IMR-90 (cell line): Measurements from ENCODE around the gene ACYP2. TPM values are rescaled to one million over a fixed set of nuclear protein-coding genes. Genes with fewer than 3 reads are reported as not detected.

Source experiments
- ATAC-seq: fragments of 200-7000 bp; cut with Tn5 transposase; 2 replicates; pipeline ENCODE4 v1.9.1; 2020; ENCODE audit warnings: low read depth, mild to moderate bottlenecking, moderate library complexity
- BruUV-seq: library from RNA; stranded (reverse); fragments of 400-500 nt; replicated peaks from 2 replicates; lab custom pipeline; 2021; lab: Mats Ljungman, UMichigan
- CTCF ChIA-PET: fragments of 300-600 bp; formaldehyde crosslinking; extraction: SDS; loops from one replicate; lab custom pipeline; 2021; ENCODE audit warnings: antibody characterized with exemption; lab: Yijun Ruan, JAX
- POLR2A ChIA-PET: fragments of 300-600 bp; sonication (Branson Sonifier 250); formaldehyde crosslinking; loops from one replicate; lab custom pipeline; 2022; ENCODE audit warnings: antibody characterized with exemption; ENCODE audit not compliant: unreplicated experiment; lab: Charles Lee
- DNase-seq: peaks from one replicate; pipeline ENCODE4 v3.0.0; 2013
- H2AFZ ChIP-seq: replicated peaks from 2 replicates; pipeline ENCODE3; 2013; ENCODE audit warnings: low read length, mild to moderate bottlenecking; ENCODE audit not compliant: poor library complexity
- H2AK5ac ChIP-seq: 2 replicates; pipeline ENCODE4 v1.6.1; 2013; ENCODE audit warnings: low read depth, low read length, inconsistent platforms
- H2AK9ac ChIP-seq: replicated peaks from 2 replicates; pipeline ENCODE3; 2013; ENCODE audit warnings: mild to moderate bottlenecking, low read depth, low read length, moderate library complexity; ENCODE audit not compliant: poor library complexity
- H2BK120ac ChIP-seq: 2 replicates; pipeline ENCODE4 v1.6.1; 2013; ENCODE audit warnings: low read depth, low read length, inconsistent platforms
- H2BK15ac ChIP-seq: 3 replicates; pipeline ENCODE4 v1.6.1; 2013; ENCODE audit warnings: low read depth, low read length, inconsistent platforms
- H2BK20ac ChIP-seq: 2 replicates; pipeline ENCODE4 v1.6.1; 2013; ENCODE audit warnings: low read depth, mild to moderate bottlenecking, inconsistent platforms, low read length, moderate library complexity
- H2BK5ac ChIP-seq: 2 replicates; pipeline ENCODE4 v1.6.1; 2013; ENCODE audit warnings: mild to moderate bottlenecking, low read depth, low read length, inconsistent platforms; ENCODE audit not compliant: poor library complexity, severe bottlenecking
- H3K14ac ChIP-seq: replicated peaks from 2 replicates; pipeline ENCODE4 v1.6.1; 2013; ENCODE audit warnings: low read depth, low read length, inconsistent platforms
- H3K18ac ChIP-seq: 2 replicates; pipeline ENCODE4 v1.6.1; 2013; ENCODE audit warnings: low read depth, low read length, control low read depth
- H3K23ac ChIP-seq: 2 replicates; pipeline ENCODE4 v1.6.1; 2013; ENCODE audit warnings: low read depth, low read length, inconsistent platforms
- H3K27ac ChIP-seq: 2 replicates; pipeline ENCODE4 v1.5.1; 2013; ENCODE audit warnings: mild to moderate bottlenecking, control low read depth, low read length; ENCODE audit not compliant: insufficient read depth
- H3K27me3 ChIP-seq: 2 replicates; pipeline ENCODE4 v1.6.1; 2013; ENCODE audit warnings: low read length; ENCODE audit not compliant: control insufficient read depth, insufficient read depth
- H3K36me3 ChIP-seq: 2 replicates; pipeline ENCODE4 v1.6.1; 2013; ENCODE audit warnings: low read length, mixed read lengths; ENCODE audit not compliant: control insufficient read depth, insufficient read depth
- H3K4ac ChIP-seq: 2 replicates; pipeline ENCODE4 v1.6.1; 2013; ENCODE audit warnings: low read depth, low read length, inconsistent platforms
- H3K4me1 ChIP-seq: 2 replicates; pipeline ENCODE4 v1.6.1; 2013; ENCODE audit warnings: low read length, mixed read lengths; ENCODE audit not compliant: control insufficient read depth, insufficient read depth
- H3K4me2 ChIP-seq: 2 replicates; pipeline ENCODE4 v1.6.1; 2013; ENCODE audit warnings: low read depth, mild to moderate bottlenecking, control low read depth, low read length, moderate library complexity
- H3K4me3 ChIP-seq: 2 replicates; pipeline ENCODE4 v1.5.1; 2013; ENCODE audit warnings: low read depth, mild to moderate bottlenecking, control low read depth, low read length, moderate library complexity; ENCODE audit not compliant: insufficient read depth
- H3K56ac ChIP-seq: 2 replicates; pipeline ENCODE4 v1.6.1; 2013; ENCODE audit warnings: low read length, inconsistent platforms; ENCODE audit not compliant: insufficient read depth; ENCODE audit errors: extremely low read depth
- H3K79me1 ChIP-seq, 2 experiments: 2 replicates each; pipeline ENCODE4 v1.6.1; 2013; ENCODE audit warnings: low read length in 2 of 2, inconsistent platforms in 1 of 2, low read depth in 1 of 2
- H3K9ac ChIP-seq: 2 replicates; pipeline ENCODE4 v1.6.1; 2013; ENCODE audit warnings: low read depth, low read length, control low read depth
- H3K9me1 ChIP-seq: 2 replicates; pipeline ENCODE4 v1.6.1; 2013; ENCODE audit warnings: low read length, inconsistent platforms; ENCODE audit not compliant: insufficient read depth
- H3K9me3 ChIP-seq: 2 replicates; pipeline ENCODE4 v1.6.1; 2013; ENCODE audit warnings: low read length; ENCODE audit not compliant: control insufficient read depth, insufficient read depth
- H4K20me1 ChIP-seq: 2 replicates; pipeline ENCODE4 v1.6.1; 2013; ENCODE audit warnings: low read length, inconsistent platforms; ENCODE audit not compliant: insufficient read depth
- H4K5ac ChIP-seq: 2 replicates; pipeline ENCODE4 v1.6.1; 2013; ENCODE audit warnings: mild to moderate bottlenecking, low read depth, low read length, control low read depth
- H4K8ac ChIP-seq, 2 experiments: 2 replicates each; pipeline ENCODE4 v1.6.1; 2013; ENCODE audit warnings: low read depth in 2 of 2, low read length in 2 of 2, control low read depth in 1 of 2, inconsistent platforms in 1 of 2
- H4K91ac ChIP-seq: 2 replicates; pipeline ENCODE4 v1.6.1; 2013; ENCODE audit warnings: low read depth, low read length, inconsistent platforms; ENCODE audit not compliant: insufficient read depth
- CHD1 ChIP-seq: IDR thresholded peaks from 2 replicates; pipeline ENCODE4 v1.6.1; 2012; ENCODE audit warnings: low read depth, low read length, improper control_type of control experiment
- MAZ ChIP-seq: IDR thresholded peaks from 2 replicates; pipeline ENCODE4 v1.6.1; 2012; ENCODE audit warnings: low read depth, mild to moderate bottlenecking, low read length, improper control_type of control experiment, moderate library complexity, borderline replicate concordance
- NFE2L2 ChIP-seq: fragments of 150-350 bp; IDR thresholded peaks from 2 replicates; pipeline ENCODE4 v1.6.1; 2016; ENCODE audit warnings: low read depth, mild to moderate bottlenecking, low read length
- WGBS, 2 experiments: methylation state at CpG; one replicate each; pipeline versions ENCODE4 v1.1.5 to v1.1.7; 2013; ENCODE audit warnings: missing lambda C conversion rate in 2 of 2; ENCODE audit not compliant: insufficient read length in 1 of 2; ENCODE audit errors: extremely low coverage in 2 of 2; 5-methylcytosine and 5-hydroxymethylcytosine counted together
- dilution Hi-C: fragments of 300-500 bp; cut with HindIII; formaldehyde crosslinking; loops from one replicate; pipeline ENCODE4 v1.14.3; 2018; ENCODE audit warnings: low sequenced_read_pairs; ENCODE audit not compliant: unreplicated experiment
- in situ Hi-C: fragments of 300-500 bp; cut with MboI; formaldehyde crosslinking; loops from 3 replicates; pipeline ENCODE4 v1.14.3; 2019; ENCODE audit warnings: low sequenced_read_pairs, inconsistent platforms, mixed read lengths
- intact Hi-C: fragments of 100-400 bp; cut with micrococcal nuclease; formaldehyde crosslinking; loops from 2 replicates; pipeline ENCODE4 v1.10.0; 2022
- polyA plus RNA-seq, 3 experiments: library from polyadenylated mRNA; depleted of rRNA; stranded (reverse); fragments of >200 nt; gene quantifications; 2 replicates each; pipeline ENCODE4 v1.2.3, GENCODE V29; 2012; ENCODE audit warnings: low replicate concordance in 1 of 3
- total RNA-seq: library from RNA; depleted of rRNA; stranded (reverse); fragments of >200 nt; gene quantifications from 2 replicates; pipeline ENCODE4 v1.2.3, GENCODE V29; 2012

ACYP2 gene
- total and polyA plus RNA-seq, 2 of the 4 experiments (the other 2 are of a cell fraction), result 3.9 to 7.4 TPM

GRCh38 chr2:54224997-54225396 is 109.6 kb downstream of the ACYP2 start:
- H3K4me3 ChIP-seq, result no peak overlapping the region
- no peak for ATAC-seq
- H3K36me3 ChIP-seq, result no peaks in the 10 kb centered on the region
- intact Hi-C loops, result no loop called here
- H4K8ac ChIP-seq, result no peak overlapping the region
- WGBS, 2 experiments, result no CpG with 5 or more reads among the region's 2 CpGs
- H3K56ac ChIP-seq, result no peak overlapping the region
- H3K27ac ChIP-seq, result no peak overlapping the region
- CTCF ChIA-PET, result no interaction called here
- no peak overlapping the region for H3K14ac ChIP-seq
- H2BK5ac ChIP-seq, result no peak overlapping the region
- in situ Hi-C loops, result no loop called here
- no peak overlapping the region for H2BK120ac ChIP-seq
- H2AFZ ChIP-seq, result no peak overlapping the region
- H4K20me1 ChIP-seq, result no peaks in the 10 kb centered on the region
- no peak overlapping the region for H2AK9ac ChIP-seq
- POLR2A ChIA-PET, result no interaction called here
- H2BK20ac ChIP-seq, result no peak overlapping the region
- no peak overlapping the region for H4K91ac ChIP-seq
- no TSS peak for BruUV-seq
- no peak overlapping the region for H3K9ac ChIP-seq
- H4K5ac ChIP-seq, result no peak overlapping the region
- TF ChIP-seq NFE2L2 (no peak), MAZ (no peak), CHD1 (no peak)
- H2BK15ac ChIP-seq, result no peak overlapping the region
- no peak for DNase-seq
- H3K23ac ChIP-seq, result no peak overlapping the region
- H3K4me1 ChIP-seq, result no peaks in the 10 kb centered on the region
- H3K4ac ChIP-seq, result no peak overlapping the region
- H3K79me1 ChIP-seq, result no peaks in the 10 kb centered on the region
- dilution Hi-C loops, result no loop called here
- H3K4me2 ChIP-seq, result no peak overlapping the region
- H2AK5ac ChIP-seq, result no peak overlapping the region
- no peaks in the 10 kb centered on the region for H3K27me3 ChIP-seq
- H3K9me3 ChIP-seq, result no peaks in the 10 kb centered on the region
- no peak overlapping the region for H3K18ac ChIP-seq
- no peaks in the 10 kb centered on the region for H3K9me1 ChIP-seq
